Heart left ventricle (tissue), 16 donors: ENCODE measurements around the gene TRMT1. TPM values are rescaled to one million over a fixed set of nuclear protein-coding genes. Genes with fewer than 3 reads are reported as not detected.
A peak's percentile ranks its signal among the peaks of the same experiment; 100 is the strongest.

Source experiments
- ATAC-seq, 4 donors: fragments of 200-7000 bp; cut with Tn5 transposase; one replicate each; pipeline ENCODE4 v1.9.1; 2020 to 2022; ENCODE audit warnings: moderate library complexity in 4 of 4, mild to moderate bottlenecking in 3 of 4, moderate number of reproducible peaks in 1 of 4
- DNase-seq, 5 donors: peaks; one replicate each; pipeline ENCODE4 v3.0.0-alpha.2; 2020
- H3K27ac ChIP-seq, 12 donors: fragments of 200-600 bp; sonication (generic) in 4 of 12; one replicate each; pipeline versions ENCODE4 v1.5.0 to v1.8.0; 2016 to 2022; ENCODE audit warnings: mild to moderate bottlenecking in 2 of 12
- H3K27me3 ChIP-seq, 9 donors: fragments of 200-600 bp; sonication (generic) in 2 of 9; one replicate each; pipeline versions ENCODE4 v1.5.1 to v1.8.0; 2016 to 2022; ENCODE audit warnings: mild to moderate bottlenecking in 3 of 9
- H3K36me3 ChIP-seq, 9 donors: fragments of 200-600 bp; sonication (generic) in 2 of 9; one replicate each; pipeline versions ENCODE4 v1.5.0 to v1.8.0; 2018 to 2022; ENCODE audit warnings: mild to moderate bottlenecking in 2 of 9
- H3K4me1 ChIP-seq, 12 donors: fragments of 200-600 bp; sonication (generic) in 4 of 12; one replicate each; pipeline versions ENCODE4 v1.5.0 to v1.8.0; 2016 to 2022; ENCODE audit warnings: mild to moderate bottlenecking in 3 of 12
- H3K4me3 ChIP-seq, 12 donors: fragments of 200-600 bp; sonication (generic) in 4 of 12; one replicate each; pipeline versions ENCODE4 v1.5.0 to v1.8.0; 2017 to 2022; ENCODE audit warnings: mild to moderate bottlenecking in 9 of 12, moderate library complexity in 4 of 12
- H3K9me3 ChIP-seq, 12 donors: fragments of 200-600 bp; sonication (generic) in 4 of 12; one replicate each; pipeline versions ENCODE4 v1.5.0 to v1.8.0; 2016 to 2022; ENCODE audit warnings: mild to moderate bottlenecking in 1 of 12
- POLR2A ChIP-seq, 2 donors: fragments of 450-650 bp; IDR thresholded peaks; one replicate each; pipeline ENCODE4 v1.6.1; 2017; ENCODE audit warnings: antibody characterized with exemption in 2 of 2, mild to moderate bottlenecking in 2 of 2, moderate library complexity in 2 of 2
- WGBS, 4 donors: extraction: QIAGEN DNeasy Blood & Tissue Kit in 2 of 4; methylation state at CpG; one replicate each; pipeline versions ENCODE4 v1.1.5 to v1.1.7; 2013 to 2018; 5-methylcytosine and 5-hydroxymethylcytosine counted together
- intact Hi-C, 10 donors: fragments of 100-400 bp; cut with DNase I; formaldehyde crosslinking; loops; one replicate each; pipeline versions ENCODE4 v1.11.1 to v1.14.2; 2022
- polyA plus RNA-seq, 2 donors: library from polyadenylated mRNA; stranded (reverse); fragments of 200-250 nt; gene quantifications; one replicate each; pipeline ENCODE4 v1.2.3, GENCODE V29; 2013
- total RNA-seq, 9 donors: library from RNA; depleted of rRNA in 2 of 9; stranded (reverse); fragments of >200 nt in 2 of 9; fragmentation: NEBNext Ultra II Directional in 3 of 9; extraction: Animal tissue kit (Norgen Biotek cat#: 25700) in 3 of 9; gene quantifications; one replicate each; pipeline versions ENCODE4 v1.1.0 to v1.2.4, GENCODE V29; 2016 to 2023
- TF ChIP-seq, protein P1 (sequence below), 12 donors: fragments of 200-600 bp; sonication (generic) in 4 of 12; IDR thresholded peaks; one replicate each; pipeline versions ENCODE4 v1.5.0 to v1.8.0; 2018 to 2022; ENCODE audit warnings: antibody characterized with exemption in 12 of 12, mild to moderate bottlenecking in 5 of 12
- donor health status: ischemic (EF 13 %, LVEDD 7.1; RV severe dilation, severe dysfunction).
- donor health status: healthy with polysubstance abuse.
- donor health status: DM: no; HTN: yes; CAD: no.
- donor health status: DM: no; HTN: no; CAD: no.
- donor health status: ischemic (EF 25% LVEDD 6.9; RV normal size, moderate dysfunction).
- donor health status: ischemic (EF 25% LVEDD 5.7; RV mildly dilated, moderate dysfunction).
- donor health status: healthy.
- donor health status: DM: yes; HTN: yes; CAD: no.
- donor health status: ischemic (EF 35%, LVEDD 5.7; RV mildly dilated, moderate dysfunction).
- donor health status: nonischemic (EF 11% LVEDD 7.7; RV severe dilation, severe dysfunction).
- donor health status: DM: yes; HTN: yes; CAD: no.
- donor health status: PGD.
- donor health status: ischemic (EF 29% LVEDD 5.4; RV normal size, mild dysfunction).
- donor health status: nonischemic (EF 23%, LVEDD 6.1; RV moderate dilation, normal function).

TRMT1 gene
- total and polyA plus RNA-seq, 11 donors: 15.1 to 32.4 (median 19.1) TPM

DNA sequence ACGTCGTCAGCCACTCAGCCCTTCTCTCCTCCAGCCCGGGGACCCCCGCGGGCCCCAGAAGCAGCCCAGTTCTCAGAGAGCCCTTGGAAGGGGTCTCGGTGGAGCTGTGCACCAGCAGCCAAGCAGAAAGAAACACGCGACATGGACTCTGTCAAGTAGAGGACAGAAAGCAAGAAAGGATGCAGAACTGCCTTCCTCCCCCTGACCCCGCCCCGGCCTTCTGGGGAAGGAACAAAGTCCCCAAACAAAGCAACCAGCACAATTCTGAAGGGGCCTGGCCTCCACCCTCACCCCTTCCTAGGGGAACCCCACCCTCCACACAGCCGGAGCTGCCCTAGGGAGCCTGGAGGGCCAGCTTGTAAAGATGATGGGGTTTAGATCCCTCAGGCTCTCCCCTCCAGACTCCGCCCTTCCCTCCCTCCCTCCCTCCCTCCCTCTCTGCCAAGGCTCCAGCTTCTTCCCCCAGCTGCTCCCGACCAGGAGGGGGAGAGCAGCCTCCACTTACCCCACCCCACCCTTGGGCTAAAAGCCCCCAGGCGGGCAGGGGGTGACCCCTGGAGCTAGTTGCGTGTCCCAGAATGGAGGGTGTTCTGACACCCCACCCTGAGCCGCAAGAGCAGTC lies 21.7 kb downstream of the TRMT1 start:
- DNase-seq: peak in 3 of 5 donors; percentile 37 to 78 (median 53)
- no peak for TF ChIP-seq POLR2A (IDR thresholded peaks at IDR 0.05)
- TF ChIP-seq, protein P1, sequence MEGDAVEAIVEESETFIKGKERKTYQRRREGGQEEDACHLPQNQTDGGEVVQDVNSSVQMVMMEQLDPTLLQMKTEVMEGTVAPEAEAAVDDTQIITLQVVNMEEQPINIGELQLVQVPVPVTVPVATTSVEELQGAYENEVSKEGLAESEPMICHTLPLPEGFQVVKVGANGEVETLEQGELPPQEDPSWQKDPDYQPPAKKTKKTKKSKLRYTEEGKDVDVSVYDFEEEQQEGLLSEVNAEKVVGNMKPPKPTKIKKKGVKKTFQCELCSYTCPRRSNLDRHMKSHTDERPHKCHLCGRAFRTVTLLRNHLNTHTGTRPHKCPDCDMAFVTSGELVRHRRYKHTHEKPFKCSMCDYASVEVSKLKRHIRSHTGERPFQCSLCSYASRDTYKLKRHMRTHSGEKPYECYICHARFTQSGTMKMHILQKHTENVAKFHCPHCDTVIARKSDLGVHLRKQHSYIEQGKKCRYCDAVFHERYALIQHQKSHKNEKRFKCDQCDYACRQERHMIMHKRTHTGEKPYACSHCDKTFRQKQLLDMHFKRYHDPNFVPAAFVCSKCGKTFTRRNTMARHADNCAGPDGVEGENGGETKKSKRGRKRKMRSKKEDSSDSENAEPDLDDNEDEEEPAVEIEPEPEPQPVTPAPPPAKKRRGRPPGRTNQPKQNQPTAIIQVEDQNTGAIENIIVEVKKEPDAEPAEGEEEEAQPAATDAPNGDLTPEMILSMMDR (IDR thresholded peaks at IDR 0.05): no peak
- Histone ChIP-seq H3K4me3 (peak overlapping the region in 7 of 12 donors; percentile 5 to 73 (median 34)), H3K4me1 (peaks cover 0 to 97% (median 84%) of the 10 kb centered on the region in 12 donors), H3K36me3 (peaks cover 0 to 22% (median 13%) of the 10 kb centered on the region in 9 donors), H3K9me3 (no peaks in the 10 kb centered on the region), H3K27ac (peak overlapping the region in 11 of 12 donors; percentile 53 to 96 (median 78)), H3K27me3 (peaks cover 0 to 12% (median 0%) of the 10 kb centered on the region in 9 donors)
- ATAC-seq: no peak
- WGBS, 4 donors: 62 to 70% (median 66%) methylated on average over 14 to 16 of the region's 16 CpGs
- intact Hi-C loops: loop anchor here in 6 of 10 donors (1.0 to 10.0 kb wide), 6 partner anchors 38 to 210 kb away; partner anchors contain the start of genes DNASE2 (in 1 of the 6) and KLF1 (in 1 of the 6)

DNA sequence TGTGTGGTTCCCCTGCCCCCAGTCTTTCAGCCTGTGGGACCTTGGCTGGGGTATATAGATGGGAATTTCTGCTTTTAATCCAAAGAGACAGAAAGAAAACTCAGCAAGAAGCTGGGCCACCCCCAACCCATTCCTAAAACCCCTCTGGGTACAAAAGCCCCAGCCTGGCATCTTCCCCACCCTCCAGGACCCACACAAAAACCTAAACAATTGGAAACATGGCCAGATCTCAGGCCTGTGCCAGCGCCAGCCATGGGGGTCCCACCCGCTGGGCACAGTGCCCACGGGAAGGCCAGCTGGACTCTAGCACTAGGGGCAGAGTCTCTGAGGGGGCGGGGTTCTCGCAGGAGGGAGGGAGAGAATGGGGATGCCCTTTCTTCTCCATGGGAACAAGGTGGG lies 22.4 kb downstream of the TRMT1 start:
- peak in 1 of 5 donors; percentile 45 for DNase-seq
- Histone ChIP-seq H3K36me3 (peaks cover 0 to 23% (median 13%) of the 10 kb centered on the region in 9 donors), H3K4me1 (peaks cover 0 to 99% (median 81%) of the 10 kb centered on the region in 12 donors), H3K4me3 (no peak overlapping the region), H3K27ac (peak overlapping the region in 11 of 12 donors; percentile 16 to 96 (median 78)), H3K27me3 (peaks cover 0 to 12% (median 0%) of the 10 kb centered on the region in 9 donors), H3K9me3 (no peaks in the 10 kb centered on the region)
- no peak for ATAC-seq
- WGBS, 4 donors: 47 to 60% (median 55%) methylated on average over 3 to 5 of the region's 5 CpGs
- intact Hi-C loops: loop anchor here in 6 of 10 donors (1.0 to 10.0 kb wide), 6 partner anchors 37 to 209 kb away; partner anchors contain the start of genes DNASE2 (in 1 of the 6) and KLF1 (in 1 of the 6)
- TF ChIP-seq, protein P1 (IDR thresholded peaks at IDR 0.05): peak in 2 of 12 donors; percentile 3 to 36
- no peak for TF ChIP-seq POLR2A (IDR thresholded peaks at IDR 0.05)

DNA sequence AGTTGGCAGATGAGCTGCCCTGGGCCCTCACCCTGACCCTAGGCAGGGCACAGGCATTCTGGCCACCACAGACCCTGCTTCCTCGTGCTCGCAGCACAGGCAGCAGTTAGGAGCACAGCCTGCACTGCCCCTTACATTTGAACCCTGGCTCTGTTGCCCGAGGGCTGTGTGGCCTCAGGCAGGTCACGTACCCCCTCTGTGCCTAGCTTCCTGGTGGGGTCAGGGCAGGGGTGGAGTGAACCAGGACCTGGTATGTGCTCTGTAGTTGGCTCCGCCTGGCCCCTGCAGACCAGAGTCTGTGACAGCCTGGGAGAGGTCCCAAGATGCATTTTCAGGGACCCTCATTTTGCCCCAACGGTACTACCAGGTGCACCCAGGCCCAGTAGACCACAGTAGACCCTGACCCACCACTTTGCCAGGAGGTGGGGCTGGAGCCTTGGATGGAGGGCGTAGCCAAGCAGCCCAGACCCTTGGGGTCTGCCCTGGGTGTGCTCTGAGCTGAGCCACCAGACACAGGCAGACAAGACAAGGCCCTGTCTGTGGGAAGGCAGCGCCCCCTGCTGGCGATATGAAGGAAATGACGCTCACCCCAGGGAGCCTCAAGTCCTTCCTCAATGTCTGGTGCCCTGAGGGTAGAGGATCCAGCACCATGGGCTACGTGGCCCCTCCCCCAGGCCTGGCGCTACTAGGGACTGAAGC lies 23.0 kb downstream of the TRMT1 start:
- peak; percentile 36 to 75 (median 62) for ATAC-seq
- peak; percentile 80 to 91 (median 84) for DNase-seq
- Histone ChIP-seq H3K27ac (peak overlapping the region; percentile 36 to 96 (median 82)), H3K27me3 (peaks cover 0 to 12% (median 0%) of the 10 kb centered on the region in 9 donors), H3K36me3 (peaks cover 0 to 26% (median 13%) of the 10 kb centered on the region in 9 donors), H3K4me3 (no peak overlapping the region), H3K9me3 (no peaks in the 10 kb centered on the region), H3K4me1 (peaks cover 0 to 97% (median 76%) of the 10 kb centered on the region in 12 donors)
- WGBS, 4 donors: 43 to 48% (median 44%) methylated on average over 10 to 12 of the region's 12 CpGs
- TF ChIP-seq, protein P1 (IDR thresholded peaks at IDR 0.05): peak; percentile 90 to 98 (median 96)
- TF ChIP-seq POLR2A (IDR thresholded peaks at IDR 0.05): no peak
- intact Hi-C loops: loop anchor here (1.0 to 10.0 kb wide), 9 partner anchors 31 to 209 kb away; partner anchors contain the start of genes DNASE2 (in 1 of the 10) and KLF1 (in 1 of the 10)
